ENCODE results near the gene SSRP1.
"Not testable (repeated sequence)": the region's sequence is repeated elsewhere in the genome, so short reads cannot be mapped to it uniquely, and the experiment has no call there.

DNA sequence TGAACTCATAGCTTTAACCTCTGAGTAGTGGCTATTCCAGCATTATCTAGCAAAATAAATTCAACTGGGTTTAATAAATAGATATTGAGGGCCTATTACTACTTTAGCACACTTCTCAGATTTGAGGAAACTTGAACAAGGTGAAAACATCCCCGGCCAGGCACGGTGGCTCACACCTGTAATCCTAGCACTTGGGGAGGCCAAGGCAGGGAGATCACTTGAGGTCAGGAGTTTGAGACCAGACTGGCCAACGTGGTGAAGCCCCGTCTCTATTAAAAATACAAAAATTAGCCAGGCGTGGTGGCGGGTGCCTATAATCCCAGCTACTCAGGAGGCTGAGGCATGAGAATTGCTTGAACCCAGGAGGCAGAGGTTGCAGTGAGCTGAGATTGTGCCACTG is 1.2 kb upstream of the SSRP1 start:
- TF ChIP-seq, protein P1, sequence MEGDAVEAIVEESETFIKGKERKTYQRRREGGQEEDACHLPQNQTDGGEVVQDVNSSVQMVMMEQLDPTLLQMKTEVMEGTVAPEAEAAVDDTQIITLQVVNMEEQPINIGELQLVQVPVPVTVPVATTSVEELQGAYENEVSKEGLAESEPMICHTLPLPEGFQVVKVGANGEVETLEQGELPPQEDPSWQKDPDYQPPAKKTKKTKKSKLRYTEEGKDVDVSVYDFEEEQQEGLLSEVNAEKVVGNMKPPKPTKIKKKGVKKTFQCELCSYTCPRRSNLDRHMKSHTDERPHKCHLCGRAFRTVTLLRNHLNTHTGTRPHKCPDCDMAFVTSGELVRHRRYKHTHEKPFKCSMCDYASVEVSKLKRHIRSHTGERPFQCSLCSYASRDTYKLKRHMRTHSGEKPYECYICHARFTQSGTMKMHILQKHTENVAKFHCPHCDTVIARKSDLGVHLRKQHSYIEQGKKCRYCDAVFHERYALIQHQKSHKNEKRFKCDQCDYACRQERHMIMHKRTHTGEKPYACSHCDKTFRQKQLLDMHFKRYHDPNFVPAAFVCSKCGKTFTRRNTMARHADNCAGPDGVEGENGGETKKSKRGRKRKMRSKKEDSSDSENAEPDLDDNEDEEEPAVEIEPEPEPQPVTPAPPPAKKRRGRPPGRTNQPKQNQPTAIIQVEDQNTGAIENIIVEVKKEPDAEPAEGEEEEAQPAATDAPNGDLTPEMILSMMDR (optimal IDR thresholded peaks at IDR 0.05 in 1 of 3, IDR thresholded peaks at IDR 0.05 in 1 of 3, conservative IDR thresholded peaks at IDR 0.05 in 1 of 3; ENCODE audit: extremely low read depth in 1 of 3, insufficient read depth in 2 of 3, low read length in 3 of 3), result not testable (repeated sequence)
- TF ChIP-seq EZH2 (IDR thresholded peaks at IDR 0.05; ENCODE audit: low read length), result not testable (repeated sequence)

All from keratinocyte (primary cell).